IPS-18c (cell line): Measurements from ENCODE around the gene C1orf53.
A peak's percentile ranks its signal among the peaks of the same experiment; 100 is the strongest.

Experiments used
- H3K4me3 ChIP-seq: 2 replicates; pipeline ENCODE4 v1.7.0; 2013; ENCODE audit warnings: low read depth, mild to moderate bottlenecking, low read length, moderate library complexity; ENCODE audit not compliant: insufficient read depth
- H3K9me3 ChIP-seq: one replicate; pipeline ENCODE4 v1.6.1; 2013; ENCODE audit warnings: mild to moderate bottlenecking, low read length, moderate library complexity; ENCODE audit not compliant: control insufficient read depth, insufficient read depth

The C1orf53 gene

DNA sequence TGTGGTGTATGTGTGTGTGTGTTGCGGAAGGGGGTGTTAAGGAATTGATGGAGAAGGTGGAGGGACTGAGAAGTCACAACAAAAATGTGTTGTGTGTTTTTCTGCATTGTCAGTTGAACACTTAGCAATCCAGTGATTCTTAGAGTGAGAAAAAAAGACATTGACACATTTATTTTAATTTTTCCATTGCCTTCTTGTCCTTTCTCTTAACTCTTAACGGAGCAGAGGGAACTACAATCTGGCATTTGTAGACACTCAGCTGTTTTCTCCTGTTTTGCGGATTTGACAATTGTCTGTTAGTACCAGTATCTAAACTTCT lies 725 bp downstream of the C1orf53 start:
- no peaks in the 10 kb centered on the region for H3K9me3 ChIP-seq
- H3K4me3 ChIP-seq: peak overlapping the region; percentile 86

GRCh38 chr1:197904126-197904787 lies 1.8 kb downstream of the C1orf53 start:
- H3K4me3 ChIP-seq: no peak overlapping the region
- no peaks in the 10 kb centered on the region for H3K9me3 ChIP-seq

- Histone ChIP-seq H3K4me3 (no peak overlapping the region), H3K9me3 (no peaks in the 10 kb centered on the region)
These were observed 3.4 kb downstream of the C1orf53 start for GRCh38 chr1:197905699-197906351.

DNA sequence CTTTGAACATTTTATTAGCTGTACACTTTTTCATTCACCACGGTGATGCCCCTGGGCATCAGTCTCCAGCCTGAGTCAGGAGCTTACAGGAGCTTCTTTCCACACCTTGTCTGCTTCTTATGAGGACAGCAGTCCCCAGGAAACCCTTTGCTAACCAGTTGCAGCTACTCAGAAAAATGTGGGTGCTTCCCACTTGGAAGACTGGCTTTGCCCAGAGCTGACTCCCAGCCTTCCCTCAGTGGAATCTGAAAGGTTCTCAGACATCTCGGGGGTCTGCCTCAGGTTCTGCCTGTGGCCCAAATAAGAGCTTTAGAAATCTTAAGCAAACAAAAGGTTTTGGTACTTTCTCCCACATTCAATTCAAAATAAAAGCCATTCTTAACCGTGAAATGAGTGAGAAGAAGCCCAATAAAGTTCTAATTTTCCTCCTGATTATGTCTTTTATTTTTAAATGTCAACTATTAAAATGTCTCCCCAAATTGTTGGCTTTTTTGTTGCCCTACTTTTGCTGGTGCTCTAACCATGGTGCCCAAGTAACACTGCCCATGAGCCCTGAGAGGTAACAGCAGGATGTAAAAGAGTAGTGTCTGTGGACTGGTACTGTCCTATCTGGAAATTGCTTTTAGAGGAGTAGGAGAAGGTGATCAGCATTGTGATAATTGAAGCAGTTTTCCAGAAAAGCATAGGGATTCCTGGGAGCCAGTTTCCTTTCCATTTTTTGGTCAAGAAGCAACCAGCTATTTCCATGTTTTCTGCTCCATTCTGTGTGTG lies 5.6 kb downstream of the C1orf53 start:
- no peaks in the 10 kb centered on the region for H3K9me3 ChIP-seq

GRCh38 chr1:197908716-197909220 lies 6.3 kb downstream of the C1orf53 start:
- H3K4me3 ChIP-seq: no peak overlapping the region
- H3K9me3 ChIP-seq: no peaks in the 10 kb centered on the region

More for the DNA sequence above, 5.6 kb downstream of the C1orf53 start:
- H3K4me3 ChIP-seq: no peak overlapping the region

GRCh38 chr1:197909384-197909783 lies 7.0 kb downstream of the C1orf53 start:
- no peak overlapping the region for H3K4me3 ChIP-seq
- no peaks in the 10 kb centered on the region for H3K9me3 ChIP-seq

- Histone ChIP-seq H3K9me3 (no peaks in the 10 kb centered on the region), H3K4me3 (peak overlapping the region; percentile 50; the same call in 1 of the 2 replicates)
These were observed 7.9 kb downstream of the C1orf53 start for GRCh38 chr1:197910120-197910991.

DNA sequence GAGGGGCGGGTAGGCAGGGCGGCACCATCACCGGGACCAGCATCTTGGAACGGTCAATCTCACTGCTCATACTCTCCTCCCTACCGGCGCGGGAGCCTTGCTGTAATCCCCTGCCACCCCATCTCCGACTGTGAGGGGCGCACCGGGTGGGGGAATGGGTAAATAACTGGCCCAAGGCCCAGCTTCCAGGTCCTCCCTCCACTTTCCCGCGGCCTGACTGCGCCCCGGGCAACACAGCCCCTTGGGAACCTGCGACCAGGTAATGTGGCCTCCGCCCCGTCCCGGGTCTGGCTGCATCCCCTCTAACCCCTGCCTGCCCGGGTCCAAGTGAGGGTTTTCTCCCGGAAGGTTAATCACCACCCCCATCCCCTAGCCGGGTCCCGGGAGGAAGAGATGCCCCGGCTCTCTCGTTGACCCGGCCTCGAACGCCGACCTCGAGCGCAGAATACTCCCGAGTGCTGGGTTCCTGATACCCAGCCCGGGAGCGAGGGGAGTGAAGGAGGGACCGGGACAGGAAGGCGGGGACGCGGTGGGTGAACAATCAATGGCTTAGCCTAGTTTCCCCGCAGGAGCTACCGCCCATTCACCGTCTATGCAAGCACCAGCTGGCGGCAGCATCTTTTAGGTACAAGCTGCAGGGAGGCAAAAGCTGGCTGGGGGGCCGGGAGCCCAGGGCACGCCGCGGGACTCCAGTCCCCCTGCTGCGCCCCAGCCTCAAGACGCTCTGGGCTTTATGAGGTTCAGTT lies 8.9 kb downstream of the C1orf53 start:
- no peaks in the 10 kb centered on the region for H3K9me3 ChIP-seq
- peak overlapping the region; percentile 50 for H3K4me3 ChIP-seq

- H3K4me3 ChIP-seq: peak overlapping the region; percentile 50
- H3K9me3 ChIP-seq: no peaks in the 10 kb centered on the region
These were observed 9.6 kb downstream of the C1orf53 start for GRCh38 chr1:197911857-197912696.

DNA sequence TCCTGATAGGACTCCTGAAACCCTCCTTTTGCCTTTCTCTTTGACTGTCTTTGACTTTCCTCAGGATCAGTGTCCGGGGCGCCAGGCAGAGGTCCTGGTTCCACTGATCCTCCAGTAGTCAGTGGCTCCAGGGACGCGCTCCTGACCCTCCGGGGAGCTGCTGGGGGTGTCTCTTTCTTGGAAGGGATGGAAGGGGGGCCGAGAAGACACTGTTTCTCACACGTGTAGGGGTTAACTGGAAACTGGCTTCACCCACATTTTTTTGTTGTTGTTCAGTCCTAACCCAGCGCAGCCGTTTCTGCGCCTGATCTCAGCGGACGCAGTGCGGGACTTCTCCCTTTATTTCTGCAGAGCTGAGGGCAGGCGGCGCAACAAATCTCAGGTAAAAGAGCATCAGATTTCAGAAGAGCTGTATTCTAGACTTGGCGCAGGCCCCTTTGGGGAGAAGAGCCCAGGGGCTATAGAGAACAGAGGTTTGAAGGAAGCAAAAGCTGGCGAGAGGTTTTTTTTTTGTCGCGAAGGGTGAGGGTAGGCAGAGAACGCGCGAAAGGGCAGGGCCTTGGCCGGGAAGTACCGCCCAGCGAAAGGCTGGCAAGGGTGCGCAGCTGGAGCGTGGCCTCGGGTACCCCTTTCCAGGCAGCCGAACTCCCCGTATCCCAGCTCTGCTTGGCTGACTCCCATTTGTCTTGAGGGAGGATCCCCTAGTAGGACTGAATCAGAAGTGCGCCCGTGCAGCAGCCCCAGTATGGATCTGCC lies 10.5 kb downstream of the C1orf53 start:
- Histone ChIP-seq H3K9me3 (no peaks in the 10 kb centered on the region), H3K4me3 (0 out of 2 replicates have a peak overlapping the region, but pooled peaks have one; percentile 17)

DNA sequence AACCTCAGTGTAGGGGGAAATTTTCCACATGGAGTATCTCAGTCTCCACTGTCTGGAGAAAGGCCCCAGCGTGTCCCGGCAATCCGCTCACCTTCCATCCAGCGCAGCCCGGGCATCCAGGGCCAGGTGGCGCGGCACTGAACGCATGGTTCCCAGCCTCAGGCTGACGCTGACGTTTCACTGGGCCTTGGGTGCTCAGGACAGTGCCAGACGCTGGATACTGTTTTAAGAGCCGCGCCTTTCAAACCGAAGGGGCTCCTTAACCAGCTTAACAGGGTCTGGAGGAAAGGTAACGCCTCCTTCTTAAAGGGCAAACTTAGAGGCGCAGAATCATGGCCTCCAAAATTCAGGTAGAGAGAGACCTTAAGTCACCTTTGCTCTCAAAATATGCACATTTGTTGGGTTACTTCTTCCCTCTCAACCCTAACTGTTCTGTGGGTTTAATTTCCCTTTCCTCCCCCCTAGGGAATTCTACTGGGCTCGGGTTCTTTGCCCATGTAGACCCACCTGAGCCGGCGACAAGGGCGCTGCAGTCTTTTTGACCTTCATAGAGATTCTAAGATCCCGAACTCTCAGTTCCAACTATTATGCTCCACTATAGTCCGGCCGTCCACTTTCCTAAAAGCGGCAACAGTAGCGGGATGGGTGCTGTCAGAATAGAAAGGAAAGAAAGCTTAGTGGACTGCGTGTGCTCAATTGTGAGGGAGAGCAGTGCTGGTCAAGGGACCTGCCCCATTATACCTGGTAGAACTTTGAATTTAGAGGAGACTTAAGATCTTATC lies 11.3 kb downstream of the C1orf53 start:
- H3K4me3 ChIP-seq: 0 out of 2 replicates have a peak overlapping the region, but pooled peaks have one; percentile 17
- H3K9me3 ChIP-seq: no peaks in the 10 kb centered on the region

- no peak overlapping the region for H3K4me3 ChIP-seq
- no peaks in the 10 kb centered on the region for H3K9me3 ChIP-seq
These were observed 12.1 kb downstream of the C1orf53 start for GRCh38 chr1:197914510-197914909.

- Histone ChIP-seq H3K9me3 (no peaks in the 10 kb centered on the region), H3K4me3 (no peak overlapping the region; the same call in none of the 2 replicates)
These were observed 12.9 kb downstream of the C1orf53 start for GRCh38 chr1:197915260-197915861.

- H3K9me3 ChIP-seq: no peaks in the 10 kb centered on the region
- peak overlapping the region; percentile 46 for H3K4me3 ChIP-seq
These were observed 13.6 kb downstream of the C1orf53 start for GRCh38 chr1:197915862-197916499.
